ENCODE data around the gene GRM7.

GRM7 gene

DNA sequence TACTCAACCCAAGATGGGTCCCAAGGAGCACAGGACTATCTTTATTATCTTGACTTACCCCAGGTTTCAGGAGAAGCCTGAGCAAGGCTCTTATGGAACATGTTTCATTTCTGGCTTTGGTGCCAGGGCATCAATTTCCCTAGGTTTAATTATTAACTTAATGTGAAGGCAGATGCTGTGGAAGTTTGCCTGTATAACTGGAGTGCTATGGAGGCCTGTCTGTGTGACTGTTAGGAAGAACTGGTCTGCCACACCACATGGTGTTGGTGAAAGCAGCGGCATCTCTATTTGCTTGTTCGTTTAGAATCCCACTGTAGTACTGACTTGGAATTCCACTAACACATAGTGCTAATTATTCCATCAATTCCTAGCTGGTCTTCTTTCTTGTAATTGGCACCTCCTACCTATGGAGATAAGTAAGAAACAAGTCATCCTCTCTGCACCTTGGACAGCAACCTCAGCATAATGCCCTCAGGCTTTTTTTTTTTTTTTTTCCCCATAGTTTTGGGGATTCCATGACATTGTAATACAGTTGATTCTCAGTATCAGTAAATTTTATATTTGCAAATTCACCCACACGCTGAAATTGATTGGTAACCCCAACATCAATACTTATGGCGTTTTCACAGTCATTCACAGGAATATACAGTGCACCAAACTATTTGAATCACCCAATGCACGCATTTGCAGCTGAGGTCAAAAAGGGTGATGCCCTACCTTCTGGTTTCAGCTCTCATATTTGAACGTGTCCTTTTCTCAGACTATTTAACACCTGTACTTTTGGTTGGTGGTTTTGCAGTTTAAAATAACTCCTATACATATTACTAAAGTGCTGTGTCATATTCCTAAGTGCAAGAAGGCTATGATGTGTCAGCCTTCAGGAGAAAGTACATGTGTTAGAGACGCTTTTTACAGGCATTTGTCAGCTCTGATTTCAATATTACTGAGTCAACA, 867.9 kb downstream of the GRM7 start:
- no peaks in the 10 kb centered on the region for H3K4me1 ChIP-seq (ENCODE audit: control insufficient read depth, insufficient read depth, low read length)
- no peaks in the 10 kb centered on the region for H3K27me3 ChIP-seq (ENCODE audit: control insufficient read depth, insufficient read depth, low read length)
- no peaks in the 10 kb centered on the region for H3K9me3 ChIP-seq (replicated peaks; ENCODE audit: low read length)
- H3K36me3 ChIP-seq (ENCODE audit: insufficient read depth, low read length), result no peaks in the 10 kb centered on the region
- H3K9ac ChIP-seq (ENCODE audit: low read depth, low read length), result no peak overlapping the region
- H3K4me2 ChIP-seq (ENCODE audit: low read length), result no peak overlapping the region
- no peak overlapping the region for H3K4me3 ChIP-seq (ENCODE audit: low read length)

- H3K4me1 ChIP-seq (ENCODE audit: control insufficient read depth, insufficient read depth, low read length), result no peaks in the 10 kb centered on the region
- no peak overlapping the region for H3K4me3 ChIP-seq (ENCODE audit: low read length)
- no peaks in the 10 kb centered on the region for H3K9me3 ChIP-seq (replicated peaks; ENCODE audit: low read length)
- H3K9ac ChIP-seq (ENCODE audit: low read depth, low read length), result no peak overlapping the region
- no peaks in the 10 kb centered on the region for H3K36me3 ChIP-seq (ENCODE audit: insufficient read depth, low read length)
- no peaks in the 10 kb centered on the region for H3K27me3 ChIP-seq (ENCODE audit: control insufficient read depth, insufficient read depth, low read length)
- no peak overlapping the region for H3K4me2 ChIP-seq (ENCODE audit: low read length)
These were observed 873.0 kb downstream of the GRM7 start for GRCh38 chr3:7733933-7734332.

DNA sequence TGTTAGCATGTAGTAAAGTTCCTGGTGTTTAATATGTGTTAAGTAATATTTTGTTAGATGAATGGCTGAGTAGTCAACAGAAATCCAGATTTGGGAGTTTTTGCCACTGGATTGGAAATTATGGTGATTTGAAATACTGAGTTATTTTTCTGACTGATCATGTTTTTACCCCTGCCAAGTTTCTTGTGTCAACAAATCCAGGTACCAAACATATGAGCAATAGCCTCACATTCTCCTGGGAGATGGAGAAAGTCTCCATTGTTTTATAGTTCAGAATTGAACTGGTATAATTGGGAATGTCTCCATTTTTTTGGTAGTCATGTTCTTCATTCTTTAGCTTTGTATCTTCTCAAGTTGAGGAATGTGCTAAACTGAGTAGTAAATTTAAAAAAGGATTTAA, 873.5 kb downstream of the GRM7 start:
- Histone ChIP-seq H3K36me3 (ENCODE audit: insufficient read depth, low read length) (no peaks in the 10 kb centered on the region), H3K4me2 (ENCODE audit: low read length) (no peak overlapping the region), H3K4me3 (ENCODE audit: low read length) (no peak overlapping the region), H3K4me1 (ENCODE audit: control insufficient read depth, insufficient read depth, low read length) (no peaks in the 10 kb centered on the region), H3K27me3 (ENCODE audit: control insufficient read depth, insufficient read depth, low read length) (no peaks in the 10 kb centered on the region), H3K9me3 (replicated peaks; ENCODE audit: low read length) (no peaks in the 10 kb centered on the region), H3K9ac (ENCODE audit: low read depth, low read length) (no peak overlapping the region)

GRCh38 chr3:7737263-7737662, 876.3 kb downstream of the GRM7 start:
- Histone ChIP-seq H3K4me3 (ENCODE audit: low read length) (no peak overlapping the region), H3K9ac (ENCODE audit: low read depth, low read length) (no peak overlapping the region)

GRCh38 chr3:7739754-7740153, 878.8 kb downstream of the GRM7 start:
- no peak overlapping the region for H3K4me2 ChIP-seq (ENCODE audit: low read length)
- no peak overlapping the region for H3K9ac ChIP-seq (ENCODE audit: low read depth, low read length)
- no peak overlapping the region for H3K4me3 ChIP-seq (ENCODE audit: low read length)
- H3K27me3 ChIP-seq (ENCODE audit: control insufficient read depth, insufficient read depth, low read length), result no peaks in the 10 kb centered on the region
- no peaks in the 10 kb centered on the region for H3K9me3 ChIP-seq (replicated peaks; ENCODE audit: low read length)
- no peaks in the 10 kb centered on the region for H3K36me3 ChIP-seq (ENCODE audit: insufficient read depth, low read length)
- no peaks in the 10 kb centered on the region for H3K4me1 ChIP-seq (ENCODE audit: control insufficient read depth, insufficient read depth, low read length)

More at GRCh38 chr3:7737263-7737662, 876.3 kb downstream of the GRM7 start:
- H3K9me3 ChIP-seq (replicated peaks; ENCODE audit: low read length), result no peaks in the 10 kb centered on the region
- no peaks in the 10 kb centered on the region for H3K4me1 ChIP-seq (ENCODE audit: control insufficient read depth, insufficient read depth, low read length)
- no peaks in the 10 kb centered on the region for H3K36me3 ChIP-seq (ENCODE audit: insufficient read depth, low read length)
- H3K4me2 ChIP-seq (ENCODE audit: low read length), result no peak overlapping the region
- no peaks in the 10 kb centered on the region for H3K27me3 ChIP-seq (ENCODE audit: control insufficient read depth, insufficient read depth, low read length)

DNA sequence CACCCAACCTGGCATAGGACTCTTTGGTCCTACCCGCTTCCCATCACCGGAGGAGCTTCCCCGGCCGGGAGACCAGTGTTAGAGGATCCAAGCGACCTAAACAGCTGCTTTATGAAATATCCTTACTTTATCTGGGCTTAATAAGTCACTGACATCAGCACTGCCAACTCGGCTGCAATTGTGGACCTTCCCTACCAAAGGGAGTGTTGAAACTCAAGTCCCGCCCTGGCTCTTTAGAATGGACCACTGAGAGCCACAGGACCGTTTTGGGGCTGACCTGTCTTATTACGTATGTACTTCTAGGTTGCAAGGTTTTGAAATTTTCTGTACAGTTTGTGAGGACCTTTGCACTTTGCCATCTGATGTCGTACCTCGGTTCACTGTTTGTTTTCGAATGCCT, 879.5 kb downstream of the GRM7 start:
- H3K9ac ChIP-seq (ENCODE audit: low read depth, low read length), result no peak overlapping the region
- no peak overlapping the region for H3K4me3 ChIP-seq (ENCODE audit: low read length)
- no peaks in the 10 kb centered on the region for H3K27me3 ChIP-seq (ENCODE audit: control insufficient read depth, insufficient read depth, low read length)
- no peaks in the 10 kb centered on the region for H3K36me3 ChIP-seq (ENCODE audit: insufficient read depth, low read length)
- H3K4me2 ChIP-seq (ENCODE audit: low read length), result no peak overlapping the region
- no peaks in the 10 kb centered on the region for H3K4me1 ChIP-seq (ENCODE audit: control insufficient read depth, insufficient read depth, low read length)
- no peaks in the 10 kb centered on the region for H3K9me3 ChIP-seq (replicated peaks; ENCODE audit: low read length)

- H3K9ac ChIP-seq (ENCODE audit: low read depth, low read length), result no peak overlapping the region
These were observed 883.9 kb downstream of the GRM7 start for GRCh38 chr3:7744850-7745249.

DNA sequence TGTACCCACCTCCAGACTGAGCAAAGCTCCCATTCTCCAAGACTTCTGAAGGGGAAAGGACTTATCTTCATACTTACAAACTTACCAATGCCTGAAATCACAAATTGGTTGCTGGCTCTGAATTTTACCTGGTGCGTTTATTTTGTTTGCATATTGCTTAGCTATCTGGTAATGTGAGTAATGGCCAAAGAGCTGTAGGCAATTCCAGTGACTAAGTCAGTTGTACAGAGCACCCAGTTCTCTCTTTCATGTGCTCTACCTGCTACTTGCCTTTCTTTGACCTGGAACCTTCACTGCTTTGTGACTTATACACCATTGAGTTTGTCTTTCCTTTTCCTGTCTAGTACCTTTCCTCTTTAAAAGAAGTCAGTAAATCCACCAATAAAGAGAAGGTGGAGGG, 884.8 kb downstream of the GRM7 start:
- H3K4me1 ChIP-seq (ENCODE audit: control insufficient read depth, insufficient read depth, low read length), result no peaks in the 10 kb centered on the region
- no peak overlapping the region for H3K4me3 ChIP-seq (ENCODE audit: low read length)

More at GRCh38 chr3:7744850-7745249, 883.9 kb downstream of the GRM7 start:
- Histone ChIP-seq H3K4me3 (ENCODE audit: low read length) (no peak overlapping the region), H3K4me1 (ENCODE audit: control insufficient read depth, insufficient read depth, low read length) (no peaks in the 10 kb centered on the region), H3K36me3 (ENCODE audit: insufficient read depth, low read length) (no peaks in the 10 kb centered on the region), H3K27me3 (ENCODE audit: control insufficient read depth, insufficient read depth, low read length) (no peaks in the 10 kb centered on the region), H3K9me3 (replicated peaks; ENCODE audit: low read length) (no peaks in the 10 kb centered on the region), H3K4me2 (ENCODE audit: low read length) (no peak overlapping the region)

DNA sequence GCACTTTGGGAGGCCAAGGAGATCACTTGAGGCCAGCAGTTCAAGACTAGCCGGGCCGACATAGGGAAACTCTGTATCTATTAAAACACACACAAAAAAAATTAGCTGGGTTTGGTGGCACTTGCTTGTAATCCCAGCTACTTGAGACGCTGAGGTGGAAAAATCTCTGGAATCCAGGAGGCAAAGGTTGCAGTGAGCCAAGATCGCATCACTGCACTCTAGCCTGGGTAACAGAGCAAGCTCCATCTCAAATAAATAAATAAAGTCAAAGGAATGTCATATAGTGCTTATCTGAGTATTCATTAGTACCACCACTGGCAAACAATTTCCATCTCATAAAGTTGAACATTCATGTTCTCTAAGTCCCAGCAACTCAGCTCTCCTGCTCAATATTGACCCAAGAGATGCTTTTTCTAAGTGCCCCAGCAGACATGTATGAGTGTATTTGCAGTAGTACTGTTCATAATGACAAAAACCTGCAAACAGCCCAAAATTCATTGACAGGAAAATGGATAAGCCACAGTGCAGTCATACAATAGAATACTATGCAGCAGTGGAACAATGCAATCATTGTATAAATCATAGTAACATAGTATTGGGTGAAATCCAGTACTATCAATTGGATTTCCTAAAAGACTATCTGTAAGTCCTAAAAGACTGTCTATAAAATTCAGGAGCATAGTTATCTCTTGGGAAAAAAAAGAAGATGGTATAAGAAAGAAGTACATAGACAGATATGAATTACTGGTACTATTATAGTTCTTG, 889.2 kb downstream of the GRM7 start:
- Histone ChIP-seq H3K36me3 (ENCODE audit: insufficient read depth, low read length) (no peaks in the 10 kb centered on the region), H3K4me1 (ENCODE audit: control insufficient read depth, insufficient read depth, low read length) (no peaks in the 10 kb centered on the region), H3K4me2 (ENCODE audit: low read length) (no peak overlapping the region), H3K4me3 (ENCODE audit: low read length) (no peak overlapping the region), H3K9ac (ENCODE audit: low read depth, low read length) (no peak overlapping the region), H3K27me3 (ENCODE audit: control insufficient read depth, insufficient read depth, low read length) (no peaks in the 10 kb centered on the region), H3K9me3 (replicated peaks; ENCODE audit: low read length) (no peaks in the 10 kb centered on the region)

More for the DNA sequence above, 884.8 kb downstream of the GRM7 start:
- no peak overlapping the region for H3K4me2 ChIP-seq (ENCODE audit: low read length)
- H3K36me3 ChIP-seq (ENCODE audit: insufficient read depth, low read length), result no peaks in the 10 kb centered on the region
- H3K27me3 ChIP-seq (ENCODE audit: control insufficient read depth, insufficient read depth, low read length), result no peaks in the 10 kb centered on the region
- H3K9me3 ChIP-seq (replicated peaks; ENCODE audit: low read length), result no peaks in the 10 kb centered on the region
- H3K9ac ChIP-seq (ENCODE audit: low read depth, low read length), result no peak overlapping the region

DNA sequence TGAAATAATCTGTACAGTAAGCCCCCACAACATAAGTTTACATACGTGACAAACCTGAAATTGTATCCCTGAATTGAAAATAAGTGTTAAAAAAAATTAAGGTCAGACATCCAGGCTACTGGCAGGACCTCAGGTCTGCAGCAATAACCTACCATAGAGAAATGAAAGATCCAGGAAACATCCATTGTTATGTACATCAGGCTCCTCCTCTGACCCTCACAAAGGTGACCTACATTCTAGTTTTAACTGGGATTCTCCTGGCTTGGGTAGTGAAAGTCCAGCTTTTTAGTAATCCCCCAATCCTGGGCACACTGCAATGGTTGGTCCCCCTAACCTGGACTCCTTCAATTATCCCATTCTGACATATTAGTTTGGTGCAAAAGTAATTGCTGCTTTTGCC, 891.1 kb downstream of the GRM7 start:
- Histone ChIP-seq H3K27me3 (ENCODE audit: control insufficient read depth, insufficient read depth, low read length) (no peaks in the 10 kb centered on the region), H3K9me3 (replicated peaks; ENCODE audit: low read length) (no peaks in the 10 kb centered on the region), H3K4me3 (ENCODE audit: low read length) (no peak overlapping the region), H3K9ac (ENCODE audit: low read depth, low read length) (no peak overlapping the region), H3K36me3 (ENCODE audit: insufficient read depth, low read length) (no peaks in the 10 kb centered on the region), H3K4me2 (ENCODE audit: low read length) (no peak overlapping the region), H3K4me1 (ENCODE audit: control insufficient read depth, insufficient read depth, low read length) (no peaks in the 10 kb centered on the region)

- H3K9me3 ChIP-seq (replicated peaks; ENCODE audit: low read length), result peaks cover 5% of the 10 kb centered on the region
- H3K27me3 ChIP-seq (ENCODE audit: control insufficient read depth, insufficient read depth, low read length), result no peaks in the 10 kb centered on the region
- no peaks in the 10 kb centered on the region for H3K36me3 ChIP-seq (ENCODE audit: insufficient read depth, low read length)
- no peaks in the 10 kb centered on the region for H3K4me1 ChIP-seq (ENCODE audit: control insufficient read depth, insufficient read depth, low read length)
- no peak overlapping the region for H3K4me2 ChIP-seq (ENCODE audit: low read length)
- no peak overlapping the region for H3K9ac ChIP-seq (ENCODE audit: low read depth, low read length)
- H3K4me3 ChIP-seq (ENCODE audit: low read length), result no peak overlapping the region
These were observed 893.9 kb downstream of the GRM7 start for GRCh38 chr3:7754653-7755441.
